MCF 10A (cell line): ENCODE results near the gene TERT. TPM values are rescaled to one million over a fixed set of nuclear protein-coding genes. Genes with fewer than 3 reads are reported as not detected.

Source experiments
- BruUV-seq: library from RNA; stranded (reverse); fragments of 400-500 nt; replicated peaks from 2 replicates; lab custom pipeline; 2021; lab: Mats Ljungman, UMichigan
- CTCF ChIA-PET: fragments of 300-600 bp; sonication (Branson Sonifier 250); formaldehyde crosslinking; extraction: SDS; loops from one replicate; lab custom pipeline; 2021; ENCODE audit warnings: antibody characterized with exemption, inconsistent platforms; lab: Yijun Ruan, JAX
- POLR2A ChIA-PET: fragments of 300-600, 350-650 bp; sonication (Branson Sonifier 250); formaldehyde crosslinking; extraction: SDS; loops from one replicate; lab custom pipeline; 2020; ENCODE audit warnings: antibody characterized with exemption, inconsistent platforms; lab: Yijun Ruan, JAX
- DNase-seq: peaks from one replicate; pipeline ENCODE4 v3.0.0-alpha.2; 2018; ENCODE audit not compliant: unreplicated experiment
- H3K27ac Mint-ChIP-seq: one replicate; pipeline ENCODE4 v1.8.0; 2022; ENCODE audit warnings: mild to moderate bottlenecking, low read depth, mixed read lengths; ENCODE audit not compliant: unreplicated experiment
- H3K27me3 Mint-ChIP-seq: one replicate; pipeline ENCODE4 v1.8.0; 2022; ENCODE audit warnings: mixed read lengths; ENCODE audit not compliant: insufficient read depth, unreplicated experiment
- H3K36me3 Mint-ChIP-seq: one replicate; pipeline ENCODE4 v1.8.0; 2022; ENCODE audit warnings: mild to moderate bottlenecking, moderate library complexity, mixed read lengths; ENCODE audit not compliant: insufficient read depth, unreplicated experiment
- H3K4me1 Mint-ChIP-seq: one replicate; pipeline ENCODE4 v1.8.0; 2022; ENCODE audit warnings: mixed read lengths; ENCODE audit not compliant: insufficient read depth, unreplicated experiment
- H3K4me3 Mint-ChIP-seq: one replicate; pipeline ENCODE4 v1.8.0; 2022; ENCODE audit warnings: mild to moderate bottlenecking, moderate library complexity, mixed read lengths; ENCODE audit not compliant: unreplicated experiment
- H3K9me3 Mint-ChIP-seq: one replicate; pipeline ENCODE4 v1.8.0; 2022; ENCODE audit warnings: mixed read lengths; ENCODE audit not compliant: unreplicated experiment
- intact Hi-C: fragments of 100-400 bp; cut with micrococcal nuclease; formaldehyde crosslinking; loops from 2 replicates; pipeline ENCODE4 v1.14.1; 2022
- total RNA-seq: library from RNA; stranded (reverse); gene quantifications from 2 replicates; pipeline ENCODE4 v1.2.3, GENCODE V29; 2022
- TF ChIP-seq, protein P1 (sequence below): fragments of 200-600 bp; IDR thresholded peaks from one replicate; pipeline ENCODE4 v1.8.0; 2022; ENCODE audit warnings: antibody characterized with exemption, mild to moderate bottlenecking; ENCODE audit not compliant: unreplicated experiment

TERT gene
- total RNA-seq, 1 experiment from 2014 or later: 0.16 TPM

GRCh38 chr5:1240496-1241260, 54.2 kb downstream of the TERT start:
- Mint-ChIP-seq H3K27ac (no peak overlapping the region), H3K4me1 (peaks cover 6% of the 10 kb centered on the region), H3K27me3 (peaks cover 12% of the 10 kb centered on the region), H3K4me3 (no peak overlapping the region), H3K9me3 (peaks cover 14% of the 10 kb centered on the region), H3K36me3 (no peaks in the 10 kb centered on the region)
- POLR2A ChIA-PET: no interaction called here
- TF ChIP-seq, protein P1, sequence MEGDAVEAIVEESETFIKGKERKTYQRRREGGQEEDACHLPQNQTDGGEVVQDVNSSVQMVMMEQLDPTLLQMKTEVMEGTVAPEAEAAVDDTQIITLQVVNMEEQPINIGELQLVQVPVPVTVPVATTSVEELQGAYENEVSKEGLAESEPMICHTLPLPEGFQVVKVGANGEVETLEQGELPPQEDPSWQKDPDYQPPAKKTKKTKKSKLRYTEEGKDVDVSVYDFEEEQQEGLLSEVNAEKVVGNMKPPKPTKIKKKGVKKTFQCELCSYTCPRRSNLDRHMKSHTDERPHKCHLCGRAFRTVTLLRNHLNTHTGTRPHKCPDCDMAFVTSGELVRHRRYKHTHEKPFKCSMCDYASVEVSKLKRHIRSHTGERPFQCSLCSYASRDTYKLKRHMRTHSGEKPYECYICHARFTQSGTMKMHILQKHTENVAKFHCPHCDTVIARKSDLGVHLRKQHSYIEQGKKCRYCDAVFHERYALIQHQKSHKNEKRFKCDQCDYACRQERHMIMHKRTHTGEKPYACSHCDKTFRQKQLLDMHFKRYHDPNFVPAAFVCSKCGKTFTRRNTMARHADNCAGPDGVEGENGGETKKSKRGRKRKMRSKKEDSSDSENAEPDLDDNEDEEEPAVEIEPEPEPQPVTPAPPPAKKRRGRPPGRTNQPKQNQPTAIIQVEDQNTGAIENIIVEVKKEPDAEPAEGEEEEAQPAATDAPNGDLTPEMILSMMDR: no peak
- CTCF ChIA-PET: interaction anchor here (0.5 kb wide), 1 partner anchor 644 kb away, joined by 4 read pairs; no protein-coding TSS in a partner anchor
- no TSS peak for BruUV-seq
- DNase-seq: no peak
- intact Hi-C loops: no loop called here

DNA sequence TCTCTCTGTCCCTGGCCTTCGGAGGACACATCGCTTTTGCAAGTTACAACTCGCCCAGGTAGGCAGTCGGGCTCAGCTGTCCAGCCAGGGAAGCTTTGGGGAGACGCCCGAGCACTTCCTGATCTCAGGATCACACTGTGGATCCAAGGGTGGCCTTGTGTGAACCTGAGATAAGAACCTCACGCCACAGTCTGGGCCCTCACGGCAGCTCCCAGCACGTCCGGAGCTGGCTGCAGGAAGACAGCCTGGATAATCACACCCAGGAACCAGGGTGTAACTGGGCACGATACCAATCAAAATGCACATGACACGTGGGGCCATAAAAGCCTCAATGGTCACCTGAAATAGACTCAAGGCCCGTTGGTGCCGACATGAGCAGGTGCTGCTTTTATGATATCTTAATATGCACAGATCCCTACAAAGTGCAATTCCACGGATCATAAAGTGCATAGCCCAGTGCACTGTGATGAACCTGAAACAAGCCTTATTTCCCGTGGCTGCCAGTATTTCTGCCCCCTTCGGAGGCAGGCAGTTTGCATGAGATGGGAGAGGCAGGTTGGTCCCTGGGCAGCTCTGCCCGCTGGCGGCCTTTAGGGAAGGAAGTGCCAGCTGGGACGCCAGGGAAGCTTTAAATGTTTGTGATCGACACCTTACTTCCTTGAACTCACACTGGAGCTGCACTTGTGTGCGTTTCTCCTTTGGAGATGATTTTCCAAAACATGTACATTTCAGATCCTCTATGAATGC, 55.2 kb downstream of the TERT start:
- ChIA-PET POLR2A (interaction anchor here (0.6 to 1.3 kb wide), 3 partner anchors 9 to 1562 kb away, joined by 3 read pairs; no protein-coding TSS in a partner anchor), CTCF (no interaction called here)
- Mint-ChIP-seq H3K27ac (peak overlapping the region; percentile 75), H3K36me3 (no peaks in the 10 kb centered on the region), H3K9me3 (peaks cover 17% of the 10 kb centered on the region), H3K27me3 (peaks cover 12% of the 10 kb centered on the region), H3K4me3 (no peak overlapping the region), H3K4me1 (peaks cover 6% of the 10 kb centered on the region)
- TF ChIP-seq, protein P1: no peak
- peak; percentile 7 for DNase-seq
- BruUV-seq: no TSS peak
- intact Hi-C loops: no loop called here

- ChIA-PET POLR2A (no interaction called here), CTCF (no interaction called here)
- H3K4me1 Mint-ChIP-seq: peaks cover 6% of the 10 kb centered on the region
- H3K27me3 Mint-ChIP-seq: peaks cover 6% of the 10 kb centered on the region
- H3K27ac Mint-ChIP-seq: no peak overlapping the region
- peaks cover 17% of the 10 kb centered on the region for H3K9me3 Mint-ChIP-seq
- TF ChIP-seq, protein P1: no peak
- DNase-seq: no peak
- H3K4me3 Mint-ChIP-seq: no peak overlapping the region
- no peaks in the 10 kb centered on the region for H3K36me3 Mint-ChIP-seq
- BruUV-seq: no TSS peak
- intact Hi-C loops: no loop called here
These were observed 59.0 kb downstream of the TERT start for GRCh38 chr5:1235838-1236237.

DNA sequence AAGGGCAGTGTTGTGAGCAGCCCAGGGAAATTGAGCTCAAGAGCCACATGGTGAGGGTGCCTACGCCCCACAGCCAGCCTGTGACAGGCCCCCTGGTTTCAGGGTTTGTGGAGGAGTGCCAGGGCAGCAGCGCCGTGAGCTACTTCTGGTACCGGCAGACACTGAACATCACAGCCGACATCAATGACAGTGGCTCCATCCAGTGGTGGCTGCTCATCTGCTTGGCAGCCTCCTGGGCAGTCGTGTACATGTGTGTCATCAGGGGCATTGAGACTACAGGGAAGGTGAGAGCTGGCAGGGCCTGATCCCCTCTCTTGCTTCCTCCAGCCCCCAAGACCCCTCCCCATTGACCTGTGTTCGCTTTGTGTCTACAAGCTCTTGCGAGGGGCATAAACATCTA, 59.5 kb downstream of the TERT start:
- Mint-ChIP-seq H3K27ac (no peak overlapping the region), H3K36me3 (no peaks in the 10 kb centered on the region), H3K4me3 (no peak overlapping the region), H3K27me3 (peaks cover 1% of the 10 kb centered on the region), H3K4me1 (peaks cover 6% of the 10 kb centered on the region), H3K9me3 (peaks cover 17% of the 10 kb centered on the region)
- no peak for DNase-seq
- TF ChIP-seq, protein P1: no peak
- CTCF ChIA-PET: no interaction called here
- intact Hi-C loops: no loop called here
- POLR2A ChIA-PET: no interaction called here
- BruUV-seq: no TSS peak
